CD4-positive, alpha-beta memory T cell (primary cell): ENCODE measurements around the gene CNTNAP4. TPM values are rescaled to one million over a fixed set of nuclear protein-coding genes. Genes with fewer than 3 reads are reported as not detected.

Experiments used
- CTCF ChIA-PET: fragments of 350-600 bp; sonication (Branson Sonifier 250); formaldehyde crosslinking; loops from one replicate; lab custom pipeline; 2021; ENCODE audit warnings: inconsistent platforms; ENCODE audit not compliant: partially characterized antibody; lab: Charles Lee
- POLR2A ChIA-PET: fragments of 350-600 bp; sonication (Branson Sonifier 250); formaldehyde crosslinking; loops from one replicate; lab custom pipeline; 2021; ENCODE audit not compliant: partially characterized antibody; lab: Charles Lee
- DNase-seq, 5 donors: peaks; one replicate each; pipeline versions ENCODE4 v3.0.0 to v3.0.0-alpha.2; 2020 to 2022; ENCODE audit warnings: mixed read lengths in 1 of 5
- H3K27ac ChIP-seq: one replicate; pipeline ENCODE4 v1.7.0; 2013; ENCODE audit warnings: low read depth, low read length
- H3K27me3 ChIP-seq: 2 replicates; pipeline ENCODE4 v1.7.0; 2013; ENCODE audit warnings: mild to moderate bottlenecking, low read length, moderate library complexity; ENCODE audit not compliant: insufficient read depth
- H3K36me3 ChIP-seq: 2 replicates; pipeline ENCODE4 v1.7.0; 2013; ENCODE audit warnings: mild to moderate bottlenecking, low read length, moderate library complexity; ENCODE audit not compliant: insufficient read depth
- H3K4me1 ChIP-seq: 2 replicates; pipeline ENCODE4 v1.7.0; 2013; ENCODE audit warnings: mild to moderate bottlenecking, low read length, moderate library complexity; ENCODE audit not compliant: insufficient read depth
- H3K4me3 ChIP-seq, 2 donors: one replicate each; pipeline ENCODE4 v1.7.0; 2013; ENCODE audit warnings: low read length in 2 of 2, mild to moderate bottlenecking in 1 of 2
- H3K9me3 ChIP-seq, 2 donors: one replicate each; pipeline ENCODE4 v1.7.0; 2013; ENCODE audit warnings: low read length in 2 of 2, control low read depth in 1 of 2; ENCODE audit not compliant: control insufficient read depth in 1 of 2
- H3K27ac Mint-ChIP-seq, 7 donors: one replicate each; pipeline ENCODE4 v1.8.0; 2020 to 2021; ENCODE audit warnings: mixed read lengths in 7 of 7, mild to moderate bottlenecking in 6 of 7, inconsistent platforms in 3 of 7, moderate library complexity in 3 of 7
- H3K27me3 Mint-ChIP-seq, 2 donors: one replicate each; pipeline ENCODE4 v1.8.0; 2020 to 2021; ENCODE audit warnings: mixed read lengths in 2 of 2
- H3K36me3 Mint-ChIP-seq, 2 donors: one replicate each; pipeline ENCODE4 v1.8.0; 2020 to 2021; ENCODE audit warnings: mixed read lengths in 2 of 2, inconsistent platforms in 1 of 2, mild to moderate bottlenecking in 1 of 2
- H3K4me1 Mint-ChIP-seq, 4 donors: one replicate each; pipeline ENCODE4 v1.8.0; 2020 to 2021; ENCODE audit warnings: mixed read lengths in 4 of 4, mild to moderate bottlenecking in 1 of 4
- H3K4me3 Mint-ChIP-seq, 8 donors: one replicate each; pipeline ENCODE4 v1.8.0; 2020 to 2021; ENCODE audit warnings: mixed read lengths in 8 of 8, mild to moderate bottlenecking in 7 of 8, moderate library complexity in 6 of 8, inconsistent platforms in 3 of 8
- H3K9me3 Mint-ChIP-seq, 8 donors: one replicate each; pipeline ENCODE4 v1.8.0; 2020 to 2021; ENCODE audit warnings: mixed read lengths in 8 of 8, mild to moderate bottlenecking in 5 of 8, inconsistent platforms in 3 of 8, moderate library complexity in 1 of 8
- intact Hi-C: fragments of 100-400 bp; cut with micrococcal nuclease; formaldehyde crosslinking; loops from one replicate; pipeline ENCODE4 v1.15.1; 2023
- polyA plus RNA-seq, 2 donors: library from polyadenylated mRNA; unstranded; fragments of 300-500 nt; fragmentation: Illumina TruSeq; gene quantifications; one replicate each; pipeline ENCODE4 v1.2.3, GENCODE V29; 2021
- total RNA-seq, 2 experiments: library from RNA; stranded (reverse); gene quantifications; one replicate each; pipeline ENCODE4 v1.2.3, GENCODE V29; 2021

Gene CNTNAP4
- total and polyA plus RNA-seq, 4 experiments from 2014 or later: not detected

DNA sequence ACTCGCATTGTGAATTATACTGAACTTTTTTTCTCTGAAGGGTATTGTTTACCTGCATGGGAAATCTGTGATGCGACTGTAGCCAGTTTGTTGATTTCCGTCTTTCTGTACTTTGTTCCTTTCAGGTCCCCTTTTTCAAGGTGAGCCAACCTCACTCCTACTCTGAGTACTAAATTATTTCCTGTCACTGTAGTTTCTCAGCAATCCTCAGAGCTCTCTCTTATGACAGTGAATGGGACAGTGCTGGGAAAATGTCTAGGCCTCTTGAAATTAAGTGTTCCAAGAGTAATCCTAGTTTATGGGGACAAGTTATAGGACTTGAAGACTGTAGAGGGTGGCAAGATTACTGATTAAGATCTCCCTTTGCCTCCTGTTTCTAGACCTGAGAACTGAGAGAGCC is 167.6 kb downstream of the CNTNAP4 start:
- ChIA-PET CTCF (no interaction called here), POLR2A (no interaction called here)
- Mint-ChIP-seq H3K27ac (no peak overlapping the region), H3K27me3 (no peaks in the 10 kb centered on the region), H3K36me3 (no peaks in the 10 kb centered on the region), H3K9me3 (peaks cover 0 to 6% (median 3%) of the 10 kb centered on the region in 8 donors), H3K4me3 (no peak overlapping the region), H3K4me1 (no peaks in the 10 kb centered on the region)
- Histone ChIP-seq H3K36me3 (no peaks in the 10 kb centered on the region), H3K27me3 (no peaks in the 10 kb centered on the region), H3K9me3 (no peaks in the 10 kb centered on the region), H3K27ac (no peak overlapping the region), H3K4me1 (no peaks in the 10 kb centered on the region), H3K4me3 (no peak overlapping the region)
- intact Hi-C loops: no loop called here
- DNase-seq: no peak

DNA sequence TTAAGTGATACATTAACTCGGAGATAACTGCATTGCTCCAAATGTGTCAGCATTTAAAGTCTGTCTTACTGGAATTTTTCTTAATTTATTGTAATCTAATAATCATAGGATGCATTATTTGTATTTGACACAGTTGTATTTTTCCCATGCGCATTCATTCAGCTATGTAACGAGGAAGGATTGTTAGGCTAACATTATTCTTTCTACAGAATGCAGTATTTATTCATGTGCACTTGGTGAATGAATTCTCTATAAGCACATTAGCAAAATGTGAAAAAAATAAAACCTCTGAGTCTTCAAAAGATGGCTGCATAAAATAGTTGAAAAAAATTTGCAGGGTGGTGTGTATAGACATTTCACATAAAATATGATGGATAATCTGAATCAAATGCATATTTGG is 168.6 kb downstream of the CNTNAP4 start:
- no peak overlapping the region for H3K27ac Mint-ChIP-seq
- CTCF ChIA-PET: no interaction called here

GRCh38 chr16:76446251-76446650 is 169.1 kb downstream of the CNTNAP4 start:
- ChIA-PET POLR2A (no interaction called here), CTCF (no interaction called here)
- Histone ChIP-seq H3K27ac (no peak overlapping the region), H3K27me3 (no peaks in the 10 kb centered on the region), H3K4me3 (no peak overlapping the region), H3K9me3 (no peaks in the 10 kb centered on the region), H3K36me3 (no peaks in the 10 kb centered on the region), H3K4me1 (no peaks in the 10 kb centered on the region)
- Mint-ChIP-seq H3K9me3 (peaks cover 0 to 3% (median 2%) of the 10 kb centered on the region in 8 donors), H3K27ac (no peak overlapping the region), H3K36me3 (no peaks in the 10 kb centered on the region), H3K4me3 (no peak overlapping the region), H3K27me3 (no peaks in the 10 kb centered on the region), H3K4me1 (no peaks in the 10 kb centered on the region)
- no peak for DNase-seq
- intact Hi-C loops: no loop called here

More for the DNA sequence above, 168.6 kb downstream of the CNTNAP4 start:
- H3K4me1 ChIP-seq: no peaks in the 10 kb centered on the region
- H3K36me3 Mint-ChIP-seq: no peaks in the 10 kb centered on the region
- intact Hi-C loops: no loop called here
- no peaks in the 10 kb centered on the region for H3K9me3 ChIP-seq
- H3K27me3 ChIP-seq: no peaks in the 10 kb centered on the region
- no peak overlapping the region for H3K4me3 Mint-ChIP-seq
- H3K36me3 ChIP-seq: no peaks in the 10 kb centered on the region
- no peaks in the 10 kb centered on the region for H3K27me3 Mint-ChIP-seq
- POLR2A ChIA-PET: no interaction called here
- H3K27ac ChIP-seq: no peak overlapping the region
- no peak overlapping the region for H3K4me3 ChIP-seq
- peaks cover 0 to 3% (median 2%) of the 10 kb centered on the region in 8 donors for H3K9me3 Mint-ChIP-seq
- no peak for DNase-seq
- no peaks in the 10 kb centered on the region for H3K4me1 Mint-ChIP-seq

DNA sequence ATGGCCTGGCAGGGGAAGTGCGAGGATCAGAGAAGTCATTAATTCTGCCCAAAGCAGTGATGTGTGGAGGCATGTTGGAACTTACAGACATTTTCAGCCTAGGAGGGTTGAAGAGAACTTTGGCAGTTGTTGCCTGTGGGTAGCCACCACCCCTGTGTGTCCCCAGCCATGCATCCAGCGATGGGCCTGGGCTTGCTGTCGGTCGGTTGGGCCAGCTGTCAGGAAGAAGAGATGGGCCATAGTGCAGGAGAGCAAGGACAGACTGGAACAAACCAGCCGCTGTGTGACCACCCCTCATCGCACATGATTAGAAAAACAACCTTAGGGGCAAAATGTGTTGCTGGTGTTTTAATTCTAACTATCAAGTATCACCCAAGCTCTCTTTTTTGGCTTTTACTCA is 173.7 kb downstream of the CNTNAP4 start:
- POLR2A ChIA-PET: no interaction called here
- CTCF ChIA-PET: no interaction called here
- Mint-ChIP-seq H3K4me1 (no peaks in the 10 kb centered on the region), H3K36me3 (no peaks in the 10 kb centered on the region), H3K27me3 (no peaks in the 10 kb centered on the region), H3K9me3 (peaks cover 0 to 4% (median 2%) of the 10 kb centered on the region in 8 donors), H3K4me3 (no peak overlapping the region), H3K27ac (no peak overlapping the region)
- Histone ChIP-seq H3K27me3 (no peaks in the 10 kb centered on the region), H3K4me1 (no peaks in the 10 kb centered on the region), H3K9me3 (no peaks in the 10 kb centered on the region), H3K36me3 (no peaks in the 10 kb centered on the region), H3K27ac (no peak overlapping the region), H3K4me3 (no peak overlapping the region)
- no peak for DNase-seq
- intact Hi-C loops: no loop called here

DNA sequence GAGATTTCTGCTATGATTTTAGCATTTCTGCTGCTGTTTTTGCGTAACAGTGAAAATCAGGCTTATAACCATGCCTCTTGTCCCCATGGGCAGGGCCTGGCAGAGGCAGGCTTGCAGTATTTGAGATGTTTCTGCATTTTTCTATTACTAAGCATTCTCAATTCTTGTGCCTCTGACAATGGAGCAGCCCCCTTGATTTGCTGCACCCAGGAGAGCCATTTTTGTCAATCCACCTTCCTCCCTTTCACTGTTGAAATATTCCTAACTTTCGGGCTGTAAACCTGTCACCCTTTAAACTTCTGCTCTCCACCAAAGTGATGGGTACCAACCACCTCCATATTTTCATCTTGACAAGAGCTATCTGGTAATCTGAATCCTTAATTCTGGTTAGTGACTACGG is 178.1 kb downstream of the CNTNAP4 start:
- intact Hi-C loops: no loop called here
- Mint-ChIP-seq H3K27ac (no peak overlapping the region), H3K27me3 (no peaks in the 10 kb centered on the region), H3K4me3 (no peak overlapping the region), H3K36me3 (no peaks in the 10 kb centered on the region), H3K4me1 (no peaks in the 10 kb centered on the region), H3K9me3 (peaks cover 0 to 4% (median 1%) of the 10 kb centered on the region in 8 donors)
- CTCF ChIA-PET: no interaction called here
- H3K9me3 ChIP-seq: no peaks in the 10 kb centered on the region
- no peaks in the 10 kb centered on the region for H3K27me3 ChIP-seq
- no peaks in the 10 kb centered on the region for H3K36me3 ChIP-seq
- no peak overlapping the region for H3K27ac ChIP-seq
- DNase-seq: no peak
- no peak overlapping the region for H3K4me3 ChIP-seq
- H3K4me1 ChIP-seq: no peaks in the 10 kb centered on the region
- POLR2A ChIA-PET: no interaction called here

DNA sequence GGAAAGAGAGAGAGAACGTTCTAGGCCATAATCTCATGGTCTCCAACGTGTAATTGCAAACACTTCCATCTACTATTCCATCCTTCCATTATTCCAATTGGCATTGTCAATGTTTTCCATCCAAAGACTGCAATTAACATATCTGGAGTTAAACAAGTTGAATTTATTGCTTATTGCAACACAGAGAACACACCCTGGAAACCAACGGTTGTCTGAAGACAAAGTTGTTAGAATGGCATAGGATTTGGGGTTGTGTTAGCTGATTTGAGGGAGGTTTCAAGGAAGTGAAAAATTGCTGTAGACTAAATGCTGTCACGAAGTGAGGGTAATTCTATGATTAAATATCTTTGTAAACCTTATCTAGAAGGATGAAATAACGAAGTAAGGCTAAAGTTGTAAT is 178.8 kb downstream of the CNTNAP4 start:
- Histone ChIP-seq H3K27me3 (no peaks in the 10 kb centered on the region), H3K4me3 (no peak overlapping the region), H3K36me3 (no peaks in the 10 kb centered on the region), H3K27ac (no peak overlapping the region), H3K9me3 (no peaks in the 10 kb centered on the region), H3K4me1 (no peaks in the 10 kb centered on the region)
- Mint-ChIP-seq H3K27me3 (no peaks in the 10 kb centered on the region), H3K27ac (no peak overlapping the region), H3K36me3 (no peaks in the 10 kb centered on the region), H3K9me3 (peaks cover 0 to 4% (median 1%) of the 10 kb centered on the region in 8 donors), H3K4me3 (no peak overlapping the region), H3K4me1 (no peaks in the 10 kb centered on the region)
- POLR2A ChIA-PET: no interaction called here
- DNase-seq: no peak
- intact Hi-C loops: no loop called here
- CTCF ChIA-PET: no interaction called here

- Histone ChIP-seq H3K4me3 (no peak overlapping the region), H3K27ac (no peak overlapping the region), H3K4me1 (no peaks in the 10 kb centered on the region), H3K36me3 (no peaks in the 10 kb centered on the region), H3K27me3 (no peaks in the 10 kb centered on the region), H3K9me3 (no peaks in the 10 kb centered on the region)
- no peak for DNase-seq
- H3K36me3 Mint-ChIP-seq: no peaks in the 10 kb centered on the region
- H3K27me3 Mint-ChIP-seq: no peaks in the 10 kb centered on the region
- ChIA-PET POLR2A (no interaction called here), CTCF (no interaction called here)
- H3K4me3 Mint-ChIP-seq: no peak overlapping the region
- peaks cover 0 to 3% (median 0%) of the 10 kb centered on the region in 8 donors for H3K9me3 Mint-ChIP-seq
- H3K27ac Mint-ChIP-seq: no peak overlapping the region
- intact Hi-C loops: no loop called here
- no peaks in the 10 kb centered on the region for H3K4me1 Mint-ChIP-seq
These were observed 181.9 kb downstream of the CNTNAP4 start for GRCh38 chr16:76459111-76459510.

GRCh38 chr16:76461836-76462235 is 184.6 kb downstream of the CNTNAP4 start:
- DNase-seq: no peak
- Mint-ChIP-seq H3K27ac (no peak overlapping the region), H3K27me3 (no peaks in the 10 kb centered on the region), H3K9me3 (peaks cover 0 to 4% (median 0%) of the 10 kb centered on the region in 8 donors), H3K4me1 (no peaks in the 10 kb centered on the region), H3K4me3 (no peak overlapping the region), H3K36me3 (no peaks in the 10 kb centered on the region)
- H3K27me3 ChIP-seq: no peaks in the 10 kb centered on the region
- POLR2A ChIA-PET: no interaction called here
- no peaks in the 10 kb centered on the region for H3K36me3 ChIP-seq
- no peaks in the 10 kb centered on the region for H3K4me1 ChIP-seq
- intact Hi-C loops: no loop called here
- H3K27ac ChIP-seq: no peak overlapping the region
- CTCF ChIA-PET: no interaction called here
- no peak overlapping the region for H3K4me3 ChIP-seq
- no peaks in the 10 kb centered on the region for H3K9me3 ChIP-seq
